ENCODE data around the gene ANAPC10.
A peak's percentile ranks its signal among the peaks of the same experiment; 100 is the strongest.
"Not testable (repeated sequence)": the region's sequence is repeated elsewhere in the genome, so short reads cannot be mapped to it uniquely, and the experiment has no call there.

The ANAPC10 gene

GRCh38 chr4:145069361-145069760, 28.6 kb downstream of the ANAPC10 start:
- DNase-seq: no peak

GRCh38 chr4:145066063-145066501, 31.9 kb downstream of the ANAPC10 start:
- DNase-seq: no peak

GRCh38 chr4:145061318-145061920, 36.6 kb downstream of the ANAPC10 start:
- peak; percentile 11 to 66 for DNase-seq

- DNase-seq: no peak
Measured at GRCh38 chr4:145058256-145058655, 39.7 kb downstream of the ANAPC10 start.

GRCh38 chr4:145056325-145057130, 41.5 kb downstream of the ANAPC10 start:
- DNase-seq: no peak

- no peak for DNase-seq
Measured at GRCh38 chr4:145055533-145056257, 42.3 kb downstream of the ANAPC10 start.

- no peak for DNase-seq
Measured at GRCh38 chr4:145049241-145049640, 48.8 kb downstream of the ANAPC10 start.

- DNase-seq: no peak
Measured at GRCh38 chr4:145048817-145049216, 49.2 kb downstream of the ANAPC10 start.

GRCh38 chr4:145047151-145047550, 50.8 kb downstream of the ANAPC10 start:
- DNase-seq: no peak

GRCh38 chr4:145045180-145045579, 52.8 kb downstream of the ANAPC10 start:
- no peak for DNase-seq

- no peak for DNase-seq
Measured at GRCh38 chr4:145044341-145044740, 53.7 kb downstream of the ANAPC10 start.

- DNase-seq: no peak
Measured at GRCh38 chr4:145043306-145043705, 54.7 kb downstream of the ANAPC10 start.

GRCh38 chr4:145042601-145043285, 55.3 kb downstream of the ANAPC10 start:
- DNase-seq: no peak

GRCh38 chr4:145041378-145041777, 56.6 kb downstream of the ANAPC10 start:
- DNase-seq: peak in 1 of 2 experiments; percentile 15

GRCh38 chr4:145035494-145036136, 62.4 kb downstream of the ANAPC10 start:
- no peak for DNase-seq

- no peak for DNase-seq
Measured at GRCh38 chr4:145034727-145035211, 63.2 kb downstream of the ANAPC10 start.

GRCh38 chr4:145019346-145019745, 78.7 kb downstream of the ANAPC10 start:
- DNase-seq: no peak

GRCh38 chr4:145014365-145014764, 83.6 kb downstream of the ANAPC10 start:
- DNase-seq: no peak

- DNase-seq: no peak
Measured at GRCh38 chr4:145012841-145013240, 85.2 kb downstream of the ANAPC10 start.

GRCh38 chr4:145011636-145012035, 86.4 kb downstream of the ANAPC10 start:
- DNase-seq: no peak

GRCh38 chr4:145010315-145010714, 87.7 kb downstream of the ANAPC10 start:
- not testable (repeated sequence) for DNase-seq

GRCh38 chr4:145003675-145004074, 94.3 kb downstream of the ANAPC10 start:
- no peak for DNase-seq
